CD14-positive monocyte (primary cell): ENCODE measurements around the gene HUNK. TPM values are rescaled to one million over a fixed set of nuclear protein-coding genes. Genes with fewer than 3 reads are reported as not detected.

Experiments
- DNase-seq, 3 donors: peaks; one replicate each; pipeline ENCODE4 v3.0.0-alpha.2; 2011 to 2022
- H2AFZ ChIP-seq: 2 replicates; pipeline ENCODE4 v1.6.0; 2012; ENCODE audit warnings: mild to moderate bottlenecking, low read depth, low read length, inconsistent platforms; ENCODE audit not compliant: insufficient read depth, poor library complexity, severe bottlenecking
- H3K27ac ChIP-seq, 2 donors: 1 replicate in 1 of 2; 2 replicates in 1 of 2; pipeline ENCODE4 v1.5.1; 2012 to 2013; ENCODE audit warnings: low read length in 2 of 2, control low read depth in 1 of 2, inconsistent platforms in 1 of 2, low read depth in 1 of 2, mild to moderate bottlenecking in 1 of 2
- H3K27me3 ChIP-seq, 2 donors: one replicate each; pipeline versions ENCODE4 v1.6.0 to v1.6.1; 2011 to 2013; ENCODE audit warnings: low read length in 2 of 2; ENCODE audit not compliant: control insufficient read depth in 2 of 2, insufficient read depth in 2 of 2
- H3K36me3 ChIP-seq, 2 donors: replicated peaks in 1 of 2; 1 replicate in 1 of 2; 2 replicates in 1 of 2; pipeline versions ENCODE4 v1.5.1 to v1.6.1; 2012 to 2013; ENCODE audit warnings: low read length in 2 of 2, control low read depth in 1 of 2, inconsistent platforms in 1 of 2, mild to moderate bottlenecking in 1 of 2; ENCODE audit not compliant: insufficient read depth in 2 of 2, control insufficient read depth in 1 of 2
- H3K4me1 ChIP-seq, 2 donors: 1 replicate in 1 of 2; 2 replicates in 1 of 2; pipeline versions ENCODE4 v1.5.1 to v1.6.1; 2012 to 2013; ENCODE audit warnings: low read length in 2 of 2, control low read depth in 1 of 2, inconsistent platforms in 1 of 2, mild to moderate bottlenecking in 1 of 2, moderate library complexity in 1 of 2; ENCODE audit not compliant: insufficient read depth in 2 of 2, control insufficient read depth in 1 of 2
- H3K4me2 ChIP-seq: replicated peaks from 2 replicates; pipeline ENCODE3; 2012; ENCODE audit warnings: low read length, moderate library complexity, mild to moderate bottlenecking; ENCODE audit not compliant: poor library complexity, severe bottlenecking; ENCODE audit errors: extremely low read depth
- H3K4me3 ChIP-seq, 3 experiments: fragments of 200-600 bp in 1 of 3; sonication (generic) in 1 of 3; replicated peaks in 1 of 3; 1 replicate in 2 of 3; 2 replicates in 1 of 3; pipeline ENCODE4 v1.5.1; 2011 to 2013; ENCODE audit warnings: low read length in 3 of 3, mild to moderate bottlenecking in 3 of 3, control low read depth in 2 of 3, low read depth in 2 of 3, inconsistent platforms in 1 of 3, moderate library complexity in 1 of 3
- H3K79me2 ChIP-seq: 2 replicates; pipeline ENCODE4 v1.6.0; 2012; ENCODE audit warnings: mild to moderate bottlenecking, control low read depth, inconsistent platforms, low read length, moderate library complexity; ENCODE audit not compliant: insufficient read depth
- H3K9ac ChIP-seq: 2 replicates; pipeline ENCODE4 v1.6.0; 2017; ENCODE audit warnings: low read length, mild to moderate bottlenecking; ENCODE audit not compliant: insufficient read depth, poor library complexity, severe bottlenecking
- H3K9me3 ChIP-seq, 2 donors: replicated peaks in 1 of 2; 1 replicate in 1 of 2; 2 replicates in 1 of 2; pipeline versions ENCODE4 v1.5.1 to v1.6.1; 2012 to 2013; ENCODE audit warnings: low read length in 2 of 2, control low read depth in 1 of 2; ENCODE audit not compliant: control insufficient read depth in 1 of 2, insufficient read depth in 1 of 2
- H4K20me1 ChIP-seq: 2 replicates; pipeline ENCODE4 v1.6.0; 2012; ENCODE audit warnings: mild to moderate bottlenecking, low read length, control low read depth, moderate library complexity; ENCODE audit not compliant: insufficient read depth
- H3K27ac Mint-ChIP-seq, 7 donors: one replicate each; pipeline ENCODE4 v1.8.0; 2020; ENCODE audit warnings: mild to moderate bottlenecking in 7 of 7, mixed read lengths in 7 of 7, moderate library complexity in 6 of 7, inconsistent platforms in 2 of 7
- H3K27me3 Mint-ChIP-seq, 3 donors: one replicate each; pipeline ENCODE4 v1.8.0; 2021 to 2022; ENCODE audit warnings: low read depth in 3 of 3, mild to moderate bottlenecking in 3 of 3, mixed read lengths in 3 of 3, moderate library complexity in 3 of 3, inconsistent platforms in 1 of 3
- H3K36me3 Mint-ChIP-seq, 2 donors: one replicate each; pipeline ENCODE4 v1.8.0; 2020; ENCODE audit warnings: mixed read lengths in 2 of 2, inconsistent platforms in 1 of 2, mild to moderate bottlenecking in 1 of 2
- H3K4me1 Mint-ChIP-seq: one replicate; pipeline ENCODE4 v1.8.0; 2020; ENCODE audit warnings: mild to moderate bottlenecking, mixed read lengths
- H3K4me3 Mint-ChIP-seq, 2 donors: one replicate each; pipeline ENCODE4 v1.8.0; 2020; ENCODE audit warnings: mild to moderate bottlenecking in 2 of 2, mixed read lengths in 2 of 2, moderate library complexity in 1 of 2
- H3K9me3 Mint-ChIP-seq, 7 donors: one replicate each; pipeline ENCODE4 v1.8.0; 2020 to 2022; ENCODE audit warnings: mixed read lengths in 7 of 7, mild to moderate bottlenecking in 6 of 7, moderate library complexity in 6 of 7, inconsistent platforms in 2 of 7
- CTCF ChIP-seq: fragments of 200-600 bp; IDR thresholded peaks from one replicate; pipeline ENCODE4 v1.8.0; 2022; ENCODE audit warnings: antibody characterized with exemption, mild to moderate bottlenecking
- WGBS: methylation state at CpG from one replicate; pipeline ENCODE4 v1.1.5; 2013; ENCODE audit warnings: missing lambda C conversion rate; ENCODE audit not compliant: insufficient coverage; 5-methylcytosine and 5-hydroxymethylcytosine counted together
- intact Hi-C, 2 donors: fragments of 100-400 bp; cut with micrococcal nuclease; formaldehyde crosslinking; loops; one replicate each; pipeline versions ENCODE4 v1.15.0 to v1.15.1; 2023
- polyA plus RNA-seq, 3 donors: library from polyadenylated mRNA; depleted of rRNA in 1 of 3; unstranded in 2 of 3; stranded (reverse) in 1 of 3; fragments of 300-500 nt in 2 of 3; fragments of >200 nt in 1 of 3; fragmentation: Illumina TruSeq in 2 of 3; gene quantifications; 1 replicate in 2 of 3; 2 replicates in 1 of 3; pipeline ENCODE4 v1.2.3, GENCODE V29; 2012 to 2021

Gene HUNK
- polyA plus RNA-seq, 3 donors = not detected

- no peak for DNase-seq
- H3K36me3 Mint-ChIP-seq = no peaks in the 10 kb centered on the region
- Histone ChIP-seq H3K27me3 (peaks cover 12 to 14% of the 10 kb centered on the region in 2 donors), H3K4me2 (no peak overlapping the region), H3K4me3 (no peak overlapping the region), H4K20me1 (no peaks in the 10 kb centered on the region), H3K36me3 (no peaks in the 10 kb centered on the region), H2AFZ (no peak overlapping the region), H3K9me3 (peaks cover 0 to 3% of the 10 kb centered on the region in 2 donors), H3K4me1 (no peaks in the 10 kb centered on the region), H3K27ac (no peak overlapping the region), H3K9ac (no peak overlapping the region), H3K79me2 (no peaks in the 10 kb centered on the region)
- H3K9me3 Mint-ChIP-seq = peaks cover 0 to 3% (median 0%) of the 10 kb centered on the region in 7 donors
- intact Hi-C loops = loop anchor here in 1 of 2 donors (5.0 to 10.0 kb wide), 2 partner anchors 392 to 739 kb away; no protein-coding TSS in a partner anchor
- H3K4me3 Mint-ChIP-seq = no peak overlapping the region
- no peaks in the 10 kb centered on the region for H3K4me1 Mint-ChIP-seq
- H3K27ac Mint-ChIP-seq = no peak overlapping the region
- H3K27me3 Mint-ChIP-seq = peaks cover 11 to 17% (median 15%) of the 10 kb centered on the region in 3 donors
- WGBS = 98% methylated on average over 6 of the region's 11 CpGs
- no peak for TF ChIP-seq CTCF
Measured at GRCh38 chr21:31865429-31865970, 7.3 kb upstream of the HUNK start.

GRCh38 chr21:31866077-31866511 is 6.7 kb upstream of the HUNK start:
- no peaks in the 10 kb centered on the region for H3K36me3 Mint-ChIP-seq
- DNase-seq = peak; percentile 33 to 54 (median 52)
- no peak overlapping the region for H2AFZ ChIP-seq
- no peaks in the 10 kb centered on the region for H4K20me1 ChIP-seq
- H3K4me1 Mint-ChIP-seq = no peaks in the 10 kb centered on the region
- H3K9ac ChIP-seq = no peak overlapping the region
- no peak overlapping the region for H3K27ac ChIP-seq
- H3K27ac Mint-ChIP-seq = no peak overlapping the region
- H3K4me1 ChIP-seq = no peaks in the 10 kb centered on the region
- TF ChIP-seq CTCF = peak; percentile 89
- no peak overlapping the region for H3K4me3 ChIP-seq
- H3K79me2 ChIP-seq = no peaks in the 10 kb centered on the region
- H3K9me3 ChIP-seq = no peaks in the 10 kb centered on the region
- intact Hi-C loops = loop anchor here in 1 of 2 donors (5.0 to 10.0 kb wide), 2 partner anchors 391 to 739 kb away; no protein-coding TSS in a partner anchor
- no peaks in the 10 kb centered on the region for H3K36me3 ChIP-seq
- H3K9me3 Mint-ChIP-seq = no peaks in the 10 kb centered on the region
- peaks cover 17 to 22% (median 19%) of the 10 kb centered on the region in 3 donors for H3K27me3 Mint-ChIP-seq
- no peak overlapping the region for H3K4me2 ChIP-seq
- 18% methylated on average over 12 of the region's 15 CpGs for WGBS
- H3K4me3 Mint-ChIP-seq = no peak overlapping the region
- H3K27me3 ChIP-seq = peaks cover 15 to 20% of the 10 kb centered on the region in 2 donors
